ENCODE results near the gene MUC20.

Gene MUC20

GRCh38 chr3:195755791-195756676 lies 35.3 kb downstream of the MUC20 start:
- no peak for DNase-seq

- DNase-seq = no peak
These were observed 36.6 kb downstream of the MUC20 start for GRCh38 chr3:195757438-195757770.

- DNase-seq = no peak
These were observed 37.0 kb downstream of the MUC20 start for GRCh38 chr3:195757827-195758226.

GRCh38 chr3:195758721-195759353 lies 38.1 kb downstream of the MUC20 start:
- peak in 1 of 2 donors; percentile 2 for DNase-seq

GRCh38 chr3:195760345-195761122 lies 39.8 kb downstream of the MUC20 start:
- DNase-seq = no peak

- DNase-seq = no peak
These were observed 40.4 kb downstream of the MUC20 start for GRCh38 chr3:195761123-195761566.

GRCh38 chr3:195761567-195762248 lies 40.9 kb downstream of the MUC20 start:
- DNase-seq = no peak

GRCh38 chr3:195762249-195762585 lies 41.4 kb downstream of the MUC20 start:
- no peak for DNase-seq

- no peak for DNase-seq
These were observed 41.8 kb downstream of the MUC20 start for GRCh38 chr3:195762611-195763010.

- no peak for DNase-seq
These were observed 42.5 kb downstream of the MUC20 start for GRCh38 chr3:195763076-195763830.

GRCh38 chr3:195763843-195764825 lies 43.4 kb downstream of the MUC20 start:
- no peak for DNase-seq

GRCh38 chr3:195764961-195765706 lies 44.4 kb downstream of the MUC20 start:
- DNase-seq = no peak

- DNase-seq = no peak
These were observed 45.9 kb downstream of the MUC20 start for GRCh38 chr3:195766671-195767070.

DNA sequence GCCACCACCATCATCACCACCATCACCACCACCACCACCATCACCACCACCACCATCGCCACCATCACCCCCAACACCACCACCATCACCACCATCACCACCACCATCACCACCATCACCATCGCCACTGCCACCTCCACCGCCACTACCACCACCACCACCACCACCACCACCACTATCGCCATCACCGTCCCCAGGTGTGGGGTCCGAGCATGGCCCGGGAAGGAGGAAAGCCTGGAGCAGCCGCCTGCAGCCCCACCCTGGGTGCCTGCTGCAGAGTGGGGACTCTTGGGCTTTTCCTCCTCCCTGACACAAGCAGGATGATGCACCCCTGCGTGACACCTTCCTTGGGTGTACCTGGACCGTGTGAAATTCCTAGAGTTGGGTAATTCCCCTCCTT lies 47.0 kb downstream of the MUC20 start:
- no peak for DNase-seq

- no peak for DNase-seq
These were observed 47.6 kb downstream of the MUC20 start for GRCh38 chr3:195768414-195768813.

GRCh38 chr3:195768831-195769303 lies 48.1 kb downstream of the MUC20 start:
- no peak for DNase-seq

DNA sequence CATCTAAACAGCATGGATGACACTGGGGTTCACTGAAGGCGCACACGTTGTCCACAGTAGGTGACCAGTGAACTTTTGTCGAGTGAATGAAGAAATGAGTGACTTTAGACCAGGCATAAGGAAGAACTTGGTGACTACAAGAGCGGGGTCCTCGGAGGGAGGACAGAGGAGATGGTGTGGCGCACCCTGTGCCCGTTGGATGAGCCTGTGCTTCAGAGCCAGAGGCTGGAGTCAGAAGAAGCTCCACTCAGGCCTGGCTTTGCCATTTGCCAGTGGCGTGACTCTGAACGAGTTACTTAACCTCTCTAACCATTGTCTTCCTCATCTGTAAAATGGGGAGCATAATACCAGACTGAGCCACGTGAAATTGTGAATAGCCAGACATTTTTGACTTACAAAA lies 48.8 kb downstream of the MUC20 start:
- DNase-seq = no peak

DNA sequence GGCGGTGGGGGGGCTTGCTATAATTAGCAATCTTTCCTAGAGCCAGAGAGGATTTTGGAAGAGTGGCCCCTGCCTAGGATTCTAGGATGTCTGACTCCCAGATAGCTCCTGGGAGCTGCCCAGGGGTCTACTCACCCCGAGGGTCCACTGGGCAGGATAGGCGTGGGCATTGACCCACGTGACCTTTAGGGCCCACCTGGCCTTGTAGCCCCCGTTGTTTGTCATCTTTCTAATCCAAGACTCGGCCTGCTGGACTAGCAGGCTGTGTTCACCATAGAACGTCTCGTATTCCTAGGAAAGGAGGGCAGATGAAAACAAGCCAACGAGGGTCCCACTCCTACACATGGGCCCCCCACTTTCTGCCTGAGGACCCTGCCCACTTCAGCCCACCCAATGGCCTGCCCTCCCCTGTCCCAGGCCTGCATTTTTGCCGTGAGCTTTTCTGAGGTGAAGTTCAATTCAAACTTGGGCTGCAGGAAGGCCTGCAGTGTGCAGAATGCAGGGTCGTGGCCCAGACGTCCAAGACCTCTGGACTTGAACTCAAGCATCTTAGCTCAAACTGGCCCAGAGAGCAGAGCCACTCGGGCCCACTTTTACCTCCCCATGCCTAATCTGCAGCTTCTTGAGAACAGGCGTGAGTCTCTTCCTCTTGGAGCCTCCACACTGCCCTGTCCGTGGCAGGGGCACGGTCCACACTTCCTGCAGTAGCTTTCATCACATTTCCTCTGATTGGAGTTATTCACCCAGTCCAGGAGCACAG lies 49.5 kb downstream of the MUC20 start:
- DNase-seq = no peak

Measured in inflammatory macrophage treated with lipopolysaccharide for 1 hour (primary cell).